NCI-H82 treated with DMSO at 0.1 percent for 48 hours (cell line): Measurements from ENCODE around the gene ETNPPL.

Experiments used
- DNase-seq: peaks from one replicate; lab custom pipeline; 2025; ENCODE audit not compliant: unreplicated experiment; lab: John Stamatoyannopoulos, UW

Gene ETNPPL

DNA sequence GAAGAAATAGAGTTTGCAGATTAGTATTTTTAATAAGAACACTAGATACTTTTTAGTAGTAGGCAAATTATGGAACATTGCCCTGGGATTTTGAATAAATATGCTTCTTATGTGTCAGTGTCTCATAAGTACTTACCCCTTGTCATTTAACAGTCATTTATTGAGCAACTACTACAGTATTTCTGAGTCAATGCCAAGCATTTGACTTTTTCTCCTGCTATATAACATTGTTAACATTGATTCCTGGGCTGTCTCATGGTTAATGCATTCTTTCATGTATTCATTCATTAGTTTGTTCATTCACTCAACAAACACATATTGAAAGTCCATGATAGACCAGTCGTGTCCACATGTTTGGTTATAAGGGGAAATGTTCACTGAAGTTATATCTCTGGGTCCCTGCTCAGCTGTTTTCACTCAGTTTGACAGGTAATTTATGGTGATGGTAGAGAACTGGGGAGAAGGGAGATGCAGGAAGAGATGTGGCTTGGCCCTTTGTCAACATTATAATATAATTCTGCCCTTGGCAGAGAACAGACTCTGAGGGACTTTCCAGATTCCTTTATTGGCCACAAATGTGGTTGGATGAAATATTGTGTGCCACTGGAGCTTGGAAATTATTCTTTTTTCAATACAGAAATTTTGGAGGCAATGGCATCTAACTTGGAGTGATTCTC is 62.6 kb downstream of the ETNPPL start:
- DNase-seq = no peak

DNA sequence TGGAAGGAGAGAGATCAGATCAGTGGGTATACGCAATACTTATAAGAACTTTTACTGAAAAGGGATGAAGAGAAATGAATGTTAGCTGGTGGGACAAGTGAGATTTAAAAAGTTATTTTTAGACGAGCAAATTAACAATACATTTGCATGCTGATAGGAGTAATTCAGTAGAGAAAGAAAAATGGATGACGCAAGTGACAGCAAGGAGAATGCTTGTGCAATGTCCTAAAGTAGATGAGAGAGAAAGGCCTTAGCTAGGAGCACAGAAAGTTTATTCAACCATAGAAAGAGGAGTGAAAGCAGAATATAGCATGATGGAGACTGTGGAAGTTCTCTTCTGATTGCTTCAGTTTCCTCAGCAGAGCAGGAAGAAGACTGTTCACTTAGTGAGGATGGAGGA is 66.7 kb downstream of the ETNPPL start:
- no peak for DNase-seq

DNA sequence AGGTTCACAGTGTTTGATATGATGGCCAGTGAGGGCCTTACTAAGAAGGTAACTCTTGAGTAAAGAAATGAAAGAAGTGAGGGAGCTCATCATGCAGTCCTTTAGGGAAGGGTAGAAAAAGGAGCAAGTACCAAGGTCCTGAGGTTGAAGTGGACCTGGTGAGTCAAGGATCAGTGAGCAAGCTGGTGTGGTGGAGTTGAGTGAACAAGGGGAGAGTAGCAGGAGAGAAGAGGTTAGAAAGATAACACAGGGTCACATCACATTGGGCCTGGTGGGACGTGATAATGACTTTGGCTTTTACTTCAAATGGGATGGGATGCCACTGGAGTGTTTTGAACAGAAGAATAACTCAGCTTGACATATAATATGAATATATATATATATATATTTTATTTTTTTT is 67.8 kb downstream of the ETNPPL start:
- no peak for DNase-seq

DNA sequence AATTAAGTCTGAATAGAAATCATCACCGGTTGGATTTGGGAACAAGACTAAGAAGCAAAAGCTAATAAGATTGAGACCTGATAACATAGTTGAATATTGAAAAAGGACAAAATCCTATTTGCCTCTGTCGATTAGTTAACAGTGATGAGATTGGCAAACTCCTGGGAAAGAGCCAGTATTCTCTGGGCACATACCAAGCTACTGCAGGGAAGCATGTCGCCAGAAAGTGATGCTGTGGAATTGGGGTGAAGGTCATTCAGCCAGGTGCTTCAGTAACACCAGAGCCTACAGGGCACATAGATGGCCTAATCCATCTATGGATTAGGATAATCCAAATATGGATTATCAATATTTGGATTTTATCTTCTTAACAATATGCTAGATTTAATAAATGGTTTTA is 68.4 kb downstream of the ETNPPL start:
- no peak for DNase-seq

DNA sequence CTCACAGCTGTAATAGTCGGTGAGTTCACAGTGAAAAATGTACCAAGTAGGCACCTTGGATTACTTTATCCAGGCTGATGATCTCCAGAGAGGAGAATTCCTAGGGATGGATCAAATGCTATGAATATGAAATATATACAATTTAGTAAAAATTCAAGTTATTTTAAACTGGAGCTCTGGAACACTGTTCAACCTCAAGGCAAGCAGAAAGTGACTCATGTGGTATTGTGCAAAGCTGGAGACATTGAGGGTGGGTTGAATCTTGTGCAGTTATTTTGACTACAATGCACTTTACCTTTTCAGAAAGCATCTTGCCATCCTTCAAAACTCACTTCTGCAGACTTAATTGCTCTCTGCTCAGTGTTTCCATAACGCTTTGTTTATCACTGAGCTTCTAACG is 69.0 kb downstream of the ETNPPL start:
- no peak for DNase-seq

DNA sequence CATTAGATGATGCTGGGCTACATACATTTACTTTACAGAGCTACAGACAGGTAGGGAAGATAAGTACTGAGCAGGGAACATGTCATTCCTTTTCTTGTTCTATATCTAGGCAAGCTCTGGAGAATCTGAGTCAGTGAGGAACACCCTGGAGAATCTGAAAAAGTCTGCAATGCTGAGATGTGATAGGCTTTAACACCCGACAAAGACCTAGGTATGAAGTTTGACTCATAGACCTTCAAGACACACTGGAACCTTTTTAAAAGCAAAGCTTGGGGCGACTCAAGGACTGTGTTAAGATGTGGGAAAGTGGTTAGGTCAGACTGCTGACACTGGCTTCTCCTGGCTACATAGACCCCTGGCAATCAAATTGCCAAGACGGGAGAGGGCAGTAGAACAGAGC is 69.6 kb downstream of the ETNPPL start:
- no peak for DNase-seq
